Heart right ventricle (tissue), 16 donors: ENCODE data around the gene ABCB6. TPM values are rescaled to one million over a fixed set of nuclear protein-coding genes. Genes with fewer than 3 reads are reported as not detected.

Source experiments
- ATAC-seq, 8 donors: fragments of 200-7000 bp; cut with Tn5 transposase; one replicate each; pipeline ENCODE4 v1.9.1; 2020; ENCODE audit warnings: mild to moderate bottlenecking in 8 of 8, moderate library complexity in 8 of 8, moderate number of reproducible peaks in 1 of 8
- DNase-seq, 2 donors: peaks; one replicate each; pipeline ENCODE4 v3.0.0-alpha.2; 2020
- H3K27ac ChIP-seq, 10 donors: fragments of 200-600 bp; sonication (generic) in 2 of 10; one replicate each; pipeline versions ENCODE4 v1.5.0 to v1.8.0; 2020 to 2022; ENCODE audit warnings: mild to moderate bottlenecking in 3 of 10
- H3K27me3 ChIP-seq, 7 donors: fragments of 200-600 bp; one replicate each; pipeline ENCODE4 v1.8.0; 2021 to 2022; ENCODE audit warnings: mild to moderate bottlenecking in 2 of 7
- H3K36me3 ChIP-seq, 9 donors: fragments of 200-600 bp; sonication (generic) in 1 of 9; one replicate each; pipeline versions ENCODE4 v1.5.0 to v1.8.0; 2020 to 2022; ENCODE audit warnings: mild to moderate bottlenecking in 2 of 9
- H3K4me1 ChIP-seq, 9 donors: fragments of 200-600 bp; sonication (generic) in 1 of 9; one replicate each; pipeline versions ENCODE4 v1.5.0 to v1.8.0; 2020 to 2022; ENCODE audit warnings: mild to moderate bottlenecking in 4 of 9
- H3K4me3 ChIP-seq, 10 donors: fragments of 200-600 bp; sonication (generic) in 2 of 10; one replicate each; pipeline versions ENCODE4 v1.5.0 to v1.8.0; 2020 to 2022; ENCODE audit warnings: mild to moderate bottlenecking in 7 of 10, moderate library complexity in 2 of 10
- H3K9me3 ChIP-seq, 11 donors: fragments of 200-600 bp in 10 of 11; sonication (generic) in 2 of 11; one replicate each; pipeline versions ENCODE4 v1.5.0 to v1.8.0; 2013 to 2022; ENCODE audit warnings: mild to moderate bottlenecking in 2 of 11, control low read depth in 1 of 11, moderate library complexity in 1 of 11
- WGBS, 2 donors: extraction: QIAGEN DNeasy Blood & Tissue Kit; methylation state at CpG; one replicate each; pipeline ENCODE4 v1.1.7; 2013; ENCODE audit warnings: inconsistent platforms in 1 of 2; 5-methylcytosine and 5-hydroxymethylcytosine counted together
- intact Hi-C, 10 donors: fragments of 100-400 bp; cut with DNase I; formaldehyde crosslinking; loops; one replicate each; pipeline versions ENCODE4 v1.11.1 to v1.14.2; 2022
- polyA plus RNA-seq, 2 donors: library from polyadenylated mRNA; stranded (reverse); fragments of 200-250 nt; gene quantifications; one replicate each; pipeline ENCODE4 v1.2.3, GENCODE V29; 2013
- total RNA-seq, 10 donors: library from RNA; stranded (reverse); fragmentation: NEBNext Ultra II Directional in 3 of 10; extraction: Animal tissue kit (Norgen Biotek cat#: 25700) in 3 of 10; gene quantifications; one replicate each; pipeline versions ENCODE4 v1.2.1 to v1.2.4, GENCODE V29; 2021 to 2023
- TF ChIP-seq, protein P1 (sequence below), 9 donors: fragments of 200-600 bp; sonication (generic) in 2 of 9; IDR thresholded peaks; one replicate each; pipeline versions ENCODE4 v1.5.0 to v1.8.0; 2021 to 2022; ENCODE audit warnings: antibody characterized with exemption in 9 of 9, mild to moderate bottlenecking in 5 of 9, moderate library complexity in 1 of 9
- donor health status: Arrhythmogenic right ventricular cardiomyopathy.
- donor health status: ischemic (EF 13 %, LVEDD 7.1; RV severe dilation, severe dysfunction).
- donor health status: healthy with polysubstance abuse.
- donor health status: DM: no; HTN: yes; CAD: no.
- donor health status: DM: no; HTN: no; CAD: no.
- donor health status: ischemic (EF 25% LVEDD 6.9; RV normal size, moderate dysfunction).
- donor health status: ischemic (EF 25% LVEDD 5.7; RV mildly dilated, moderate dysfunction).
- donor health status: healthy.
- donor health status: DM: yes; HTN: yes; CAD: no.
- donor health status: Ischemic cardiomyopathy.
- donor health status: ischemic (EF 35%, LVEDD 5.7; RV mildly dilated, moderate dysfunction).
- donor health status: nonischemic (EF 11% LVEDD 7.7; RV severe dilation, severe dysfunction).
- donor health status: DM: yes; HTN: yes; CAD: no.
- donor health status: PGD.
- donor health status: ischemic (EF 29% LVEDD 5.4; RV normal size, mild dysfunction).
- donor health status: nonischemic (EF 23%, LVEDD 6.1; RV moderate dilation, normal function).

ABCB6 gene
- total and polyA plus RNA-seq, 12 donors: 9.8 to 34.0 (median 18.5) TPM

DNA sequence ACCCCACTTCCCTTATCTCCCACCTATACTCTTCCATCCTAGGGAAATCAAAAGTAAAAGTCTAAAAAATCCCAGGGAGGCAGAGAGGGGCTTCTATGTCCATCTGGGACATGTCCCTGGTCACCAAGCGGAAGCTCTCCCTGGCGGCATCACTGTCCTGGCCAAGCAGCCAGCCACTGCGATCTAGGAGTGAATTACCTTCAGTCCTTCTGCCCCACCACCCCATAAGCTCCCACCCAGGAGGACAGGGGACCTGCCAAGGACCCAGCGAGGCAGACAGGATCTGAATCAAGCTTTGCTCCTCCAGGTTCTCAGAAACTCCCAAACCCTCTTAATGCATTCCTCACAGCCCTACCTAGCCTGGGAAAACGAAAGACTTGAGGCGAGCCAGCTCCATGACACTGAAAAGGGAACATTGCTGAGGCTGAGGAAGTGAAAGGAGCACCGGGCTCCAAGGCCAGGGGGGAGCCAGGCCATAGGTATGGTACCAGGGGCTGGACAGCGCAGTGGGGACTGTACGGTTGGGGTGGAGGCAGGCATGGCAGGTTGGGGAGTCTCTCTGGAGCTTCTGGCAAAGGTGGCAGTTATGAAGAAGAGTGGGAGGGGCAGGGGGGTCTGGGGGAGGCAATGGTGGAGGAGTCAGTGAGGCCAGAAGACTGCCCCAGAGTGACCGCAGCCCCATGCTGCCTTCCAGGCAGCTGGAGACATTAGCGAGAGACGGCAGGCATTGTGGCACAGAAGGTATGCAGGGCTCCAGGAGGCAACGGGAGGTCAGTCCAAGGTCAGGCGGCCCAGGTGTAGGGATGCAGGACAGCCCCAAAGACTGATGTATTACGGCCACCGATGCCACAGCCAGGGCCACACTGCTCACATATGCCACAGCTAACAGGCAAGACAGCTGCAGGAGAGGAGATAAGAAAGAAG lies 46.3 kb downstream of the ABCB6 start:
- TF ChIP-seq, protein P1, sequence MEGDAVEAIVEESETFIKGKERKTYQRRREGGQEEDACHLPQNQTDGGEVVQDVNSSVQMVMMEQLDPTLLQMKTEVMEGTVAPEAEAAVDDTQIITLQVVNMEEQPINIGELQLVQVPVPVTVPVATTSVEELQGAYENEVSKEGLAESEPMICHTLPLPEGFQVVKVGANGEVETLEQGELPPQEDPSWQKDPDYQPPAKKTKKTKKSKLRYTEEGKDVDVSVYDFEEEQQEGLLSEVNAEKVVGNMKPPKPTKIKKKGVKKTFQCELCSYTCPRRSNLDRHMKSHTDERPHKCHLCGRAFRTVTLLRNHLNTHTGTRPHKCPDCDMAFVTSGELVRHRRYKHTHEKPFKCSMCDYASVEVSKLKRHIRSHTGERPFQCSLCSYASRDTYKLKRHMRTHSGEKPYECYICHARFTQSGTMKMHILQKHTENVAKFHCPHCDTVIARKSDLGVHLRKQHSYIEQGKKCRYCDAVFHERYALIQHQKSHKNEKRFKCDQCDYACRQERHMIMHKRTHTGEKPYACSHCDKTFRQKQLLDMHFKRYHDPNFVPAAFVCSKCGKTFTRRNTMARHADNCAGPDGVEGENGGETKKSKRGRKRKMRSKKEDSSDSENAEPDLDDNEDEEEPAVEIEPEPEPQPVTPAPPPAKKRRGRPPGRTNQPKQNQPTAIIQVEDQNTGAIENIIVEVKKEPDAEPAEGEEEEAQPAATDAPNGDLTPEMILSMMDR (IDR thresholded peaks at IDR 0.05): no peak
- ATAC-seq (no peak), DNase-seq (no peak)
- H3K9me3 ChIP-seq: no peaks in the 10 kb centered on the region
- intact Hi-C loops: loop anchor here in 4 of 10 donors (5.0 to 10.0 kb wide), 3 partner anchors 35 to 212 kb away; partner anchors contain the start of genes DNPEP (in 2 of the 4) and ZFAND2B (in 1 of the 4)
- no peaks in the 10 kb centered on the region for H3K27me3 ChIP-seq
- H3K4me3 ChIP-seq: no peak overlapping the region
- peaks cover 0 to 40% (median 28%) of the 10 kb centered on the region in 9 donors for H3K36me3 ChIP-seq
- peaks cover 4 to 45% (median 27%) of the 10 kb centered on the region in 9 donors for H3K4me1 ChIP-seq
- peak overlapping the region in 1 of 10 donors; percentile 72 for H3K27ac ChIP-seq
- 86 to 88% methylated on average over 16 of the region's 16 CpGs for WGBS, 2 donors

DNA sequence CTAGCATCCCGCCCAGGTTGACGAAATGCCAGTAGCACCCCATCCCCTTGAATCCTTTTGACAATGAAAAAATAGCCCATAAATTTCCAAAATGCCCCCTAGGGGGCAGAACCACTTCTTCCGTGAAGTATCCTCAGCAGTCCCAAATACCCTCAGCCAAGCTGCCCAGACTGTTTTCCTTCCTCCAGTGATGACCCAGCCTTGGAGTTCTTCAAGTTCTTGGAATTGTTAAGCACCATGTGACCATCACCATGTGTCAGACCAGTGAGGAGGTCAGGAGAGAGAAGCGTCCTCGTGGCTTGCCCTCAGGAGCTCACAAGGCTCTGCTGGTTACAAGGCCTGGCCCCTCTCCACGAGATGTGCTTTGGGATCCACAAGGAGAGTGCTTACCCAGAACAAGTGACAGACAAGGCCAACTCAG lies 47.5 kb downstream of the ABCB6 start:
- TF ChIP-seq, protein P1 (IDR thresholded peaks at IDR 0.05): peak; percentile 51 to 77 (median 69)
- intact Hi-C loops: loop anchor here in 4 of 10 donors (5.0 to 10.0 kb wide), 3 partner anchors 36 to 214 kb away; partner anchors contain the start of genes DNPEP (in 2 of the 4) and ZFAND2B (in 1 of the 4)
- Histone ChIP-seq H3K36me3 (peaks cover 0 to 40% (median 28%) of the 10 kb centered on the region in 9 donors), H3K4me3 (no peak overlapping the region), H3K9me3 (no peaks in the 10 kb centered on the region), H3K27ac (peak overlapping the region in 8 of 10 donors; percentile 26 to 72 (median 48)), H3K4me1 (peaks cover 4 to 38% (median 23%) of the 10 kb centered on the region in 9 donors), H3K27me3 (no peaks in the 10 kb centered on the region)
- ATAC-seq (peak; percentile 27 to 77 (median 64)), DNase-seq (peak in 1 of 2 donors; percentile 48)
- 27 to 34% methylated on average over 6 of the region's 6 CpGs for WGBS, 2 donors

DNA sequence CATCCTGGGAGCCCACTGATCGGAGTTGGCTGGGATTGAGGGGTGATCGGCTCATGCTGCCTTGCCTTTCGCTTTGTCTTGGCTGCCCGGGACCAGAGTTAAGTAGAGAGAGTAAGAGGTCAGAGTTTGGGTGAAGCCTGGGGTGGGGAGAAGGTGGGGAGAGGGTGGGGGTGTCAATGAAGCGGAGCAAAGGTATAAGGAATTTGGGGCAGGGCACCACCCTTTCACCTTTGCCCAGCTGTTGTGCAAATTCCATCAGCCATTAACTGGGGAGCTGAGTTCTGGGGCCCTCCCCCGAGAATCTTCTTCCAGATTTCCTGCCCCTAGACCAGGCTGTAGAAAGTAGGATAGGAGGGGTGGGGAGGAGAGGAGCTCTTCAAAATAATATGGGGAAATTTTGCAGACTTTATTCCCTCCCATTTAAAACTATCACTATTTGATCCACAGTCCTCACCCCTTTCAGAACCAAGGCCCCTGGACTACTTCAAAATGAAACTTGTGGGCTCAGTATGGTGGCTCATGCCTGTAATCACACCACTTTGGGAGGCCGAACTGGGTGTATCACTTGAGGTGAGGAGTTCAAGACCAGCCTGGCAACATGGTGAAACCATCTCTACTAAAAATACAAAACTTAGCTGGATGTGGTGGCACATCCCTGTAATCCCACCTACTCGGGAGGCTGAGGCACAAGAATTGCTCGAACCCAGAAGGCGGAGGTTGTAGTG lies 48.7 kb downstream of the ABCB6 start, which contains the start of gene SLC23A3:
Gene SLC23A3, minus strand, starts transcription at position 100 of the 725 bp plus-strand sequence. Its CDS starts 45 bp downstream, at position 55.
- ATAC-seq (no peak), DNase-seq (no peak)
- Histone ChIP-seq H3K36me3 (peaks cover 0 to 37% (median 24%) of the 10 kb centered on the region in 9 donors), H3K4me1 (peaks cover 0 to 26% (median 13%) of the 10 kb centered on the region in 9 donors), H3K4me3 (no peak within 1 kb of the TSS), H3K27me3 (no peaks in the 10 kb centered on the region), H3K9me3 (no peaks in the 10 kb centered on the region), H3K27ac (peak within 1 kb of the TSS in 4 of 10 donors; percentile 49 to 72 (median 56))
- TF ChIP-seq, protein P1 (IDR thresholded peaks at IDR 0.05): no peak
- intact Hi-C loops: loop anchor here in 4 of 10 donors (5.0 to 10.0 kb wide), 3 partner anchors 37 to 215 kb away; partner anchors contain the start of genes DNPEP (in 3 of the 4) and ZFAND2B (in 1 of the 4)
- WGBS, 2 donors: 93 to 98% methylated on average over 10 of the region's 10 CpGs
